HG03469 (cell line): Measurements from ENCODE around the gene GIPR.
"Not testable (repeated sequence)": the region's sequence is repeated elsewhere in the genome, so short reads cannot be mapped to it uniquely, and the experiment has no call there.

Experiments used
- ATAC-seq: cut with Tn5 transposase; IDR thresholded peaks from one replicate; pipeline ENCODE4 v1.9.1; 2021; ENCODE audit warnings: mild to moderate bottlenecking, moderate library complexity, moderate number of reproducible peaks; ENCODE audit not compliant: unreplicated experiment

Gene GIPR

GRCh38 chr19:45667620-45668341, at the start of gene GIPR:
GIPR (plus strand) TSS chr19:45668221; CDS start chr19:45669521, 1,300 bp downstream.
- no peak for ATAC-seq

GRCh38 chr19:45621389-45621788, 46.6 kb upstream of the GIPR start:
- no peak for ATAC-seq

- ATAC-seq = no peak
Observed at GRCh38 chr19:45621976-45622503, 46.0 kb upstream of the GIPR start.

GRCh38 chr19:45623984-45624383, 44.0 kb upstream of the GIPR start:
- ATAC-seq = no peak

- ATAC-seq = not testable (repeated sequence)
Observed at GRCh38 chr19:45628219-45628618, 39.8 kb upstream of the GIPR start.

- ATAC-seq = no peak
Observed at GRCh38 chr19:45629704-45630103, 38.3 kb upstream of the GIPR start.

- no peak for ATAC-seq
Observed at GRCh38 chr19:45630463-45630862, 37.6 kb upstream of the GIPR start.

- no peak for ATAC-seq
Observed at GRCh38 chr19:45632468-45633196, 35.4 kb upstream of the GIPR start.

GRCh38 chr19:45636275-45636674, 31.7 kb upstream of the GIPR start:
- no peak for ATAC-seq

GRCh38 chr19:45636902-45637301, 31.1 kb upstream of the GIPR start:
- no peak for ATAC-seq

- ATAC-seq = no peak
Observed at GRCh38 chr19:45637890-45638667, 29.9 kb upstream of the GIPR start.

GRCh38 chr19:45638930-45639729, 28.9 kb upstream of the GIPR start, which contains the start of gene EML2:
EML2 (minus strand) TSS chr19:45639397; CDS start chr19:45639376, 21 bp downstream.
- no peak for ATAC-seq

- no peak for ATAC-seq
Observed at GRCh38 chr19:45640849-45641273, 27.2 kb upstream of the GIPR start.

GRCh38 chr19:45641274-45642105, 26.5 kb upstream of the GIPR start:
- no peak for ATAC-seq

GRCh38 chr19:45643024-45643926, 24.7 kb upstream of the GIPR start:
- ATAC-seq = peak; percentile 26

- no peak for ATAC-seq
Observed at GRCh38 chr19:45643927-45644771, 23.9 kb upstream of the GIPR start.

- no peak for ATAC-seq
Observed at GRCh38 chr19:45645068-45645630, 22.9 kb upstream of the GIPR start.
